ENCODE data around the gene NTHL1. TPM values are rescaled to one million over a fixed set of nuclear protein-coding genes. Genes with fewer than 3 reads are reported as not detected.

Gene NTHL1
- total and polyA plus RNA-seq, 2 of the 8 experiments (the other 6 are each of a cell fraction or from before 2014, with no cell fraction given), result 70.9 to 150 TPM

GRCh38 chr16:2003231-2003826 lies 44.3 kb downstream of the NTHL1 start:
- no peak overlapping the region; the same call in 1 of the 2 replicates for H3K27ac ChIP-seq (ENCODE audit: low read depth, low read length)
- no peaks in the 10 kb centered on the region for H3K27me3 ChIP-seq (replicated peaks in 1 of 4; ENCODE audit: control insufficient read depth in 3 of 4, extremely low read depth in 1 of 4, insufficient read depth in 3 of 4, low read length in 3 of 4)
- peaks cover 29 to 64% of the 10 kb centered on the region in 2 experiments for H4K20me1 ChIP-seq (replicated peaks in 1 of 2; ENCODE audit: control insufficient read depth in 1 of 2, insufficient read depth in 2 of 2, low read length in 2 of 2)
- WGBS, 2 experiments (ENCODE audit: extremely low coverage in 1 of 2, insufficient coverage in 1 of 2, insufficient read length in 1 of 2, insufficient replicate concordance in 2 of 2, low coverage in 1 of 2, low lambda C conversion rate in 2 of 2, missing lambda C conversion rate in 1 of 2), result 76% methylated on average over 8 of the region's 8 CpGs; no CpG with 5 or more reads in 1 of the 2 experiments
- H3K4me3 ChIP-seq (ENCODE audit: extremely low read depth in 1 of 4, insufficient read depth in 2 of 4, low read depth in 3 of 4, low read length in 4 of 4), result no peak overlapping the region
- H4K5ac ChIP-seq (ENCODE audit: insufficient read length, low read depth, low read length), result no peak overlapping the region
- H2BK20ac ChIP-seq (ENCODE audit: low read length), result no peak overlapping the region
- TF ChIP-seq RXRA (IDR thresholded peaks at IDR 0.05; ENCODE audit: insufficient read depth, low read depth, low read length), result no peak
- no peak for TF ChIP-seq ATF2 (IDR thresholded peaks at IDR 0.05; ENCODE audit: low read length)
- TF ChIP-seq POU5F1 (IDR thresholded peaks at IDR 0.05; ENCODE audit: low read depth, low read length), result no peak
- FAIRE-seq, result no peak
- H3K36me3 ChIP-seq (ENCODE audit: control insufficient read depth in 2 of 4, insufficient read depth in 4 of 4, low read length in 3 of 4), result peaks cover 21 to 45% (median 35%) of the 10 kb centered on the region in 4 experiments
- H2AFZ ChIP-seq (ENCODE audit: low read length), result no peak overlapping the region
- no peak overlapping the region for H2BK15ac ChIP-seq (ENCODE audit: low read length)
- H4K8ac ChIP-seq (ENCODE audit: extremely low read depth, insufficient read depth, low read length), result no peak overlapping the region
- no peak overlapping the region; a peak in 1 of 4 replicates for H3K4me2 ChIP-seq (ENCODE audit: insufficient read depth in 1 of 2, low read depth in 2 of 2, low read length in 2 of 2)
- ChIA-PET POLR2A (ENCODE audit: partially characterized antibody) (interaction anchor here (0.6 to 4.7 kb wide), 15 partner anchors 10 to 151 kb away, joined by 3 to 37 read pairs (median 4); partner anchors contain the start of genes GFER, NPW, RNF151 and RPS2), CTCF (ENCODE audit: partially characterized antibody) (interaction anchor here (0.6 to 4.3 kb wide), 33 partner anchors 10 to 530 kb away, joined by 3 to 55 read pairs (median 5); partner anchors contain the start of genes NOXO1, NPW, NTHL1 and SYNGR3)
- no peak overlapping the region for H2BK5ac ChIP-seq (ENCODE audit: low read depth, low read length)
- H3K18ac ChIP-seq (ENCODE audit: extremely low read depth, low read length), result no peak overlapping the region
- H3K23ac ChIP-seq (ENCODE audit: insufficient read length), result no peak overlapping the region
- no peak overlapping the region for H3K14ac ChIP-seq (ENCODE audit: insufficient read length)
- no peak overlapping the region for H3K9ac ChIP-seq (replicated peaks in 1 of 4; ENCODE audit: extremely low read depth in 1 of 4, low read depth in 3 of 4, low read length in 3 of 4)
- no peak overlapping the region for H3K4ac ChIP-seq (replicated peaks; ENCODE audit: insufficient read length, low read depth, low read length)
- H2BK12ac ChIP-seq (ENCODE audit: low read depth, low read length), result no peak overlapping the region
- no peaks in the 10 kb centered on the region for H3K23me2 ChIP-seq (ENCODE audit: low read depth, low read length)
- H3K56ac ChIP-seq (replicated peaks; ENCODE audit: insufficient read length, low read depth, low read length), result no peak overlapping the region
- no peak overlapping the region for H2BK120ac ChIP-seq (replicated peaks; ENCODE audit: low read depth, low read length)
- H3K9me3 ChIP-seq (ENCODE audit: insufficient read depth in 2 of 2, low read depth in 1 of 2, low read length in 1 of 2), result no peaks in the 10 kb centered on the region
- no peak for DNase-seq (ENCODE audit: low read depth in 1 of 2, low spot score in 2 of 2)
- H3K79me1 ChIP-seq (ENCODE audit: low read depth, low read length), result peaks cover 6% of the 10 kb centered on the region; the same call in 1 of the 2 replicates
- H3K79me2 ChIP-seq (ENCODE audit: control insufficient read depth in 1 of 2, insufficient read depth in 2 of 2, low read length in 2 of 2), result peaks cover 14 to 41% of the 10 kb centered on the region in 2 experiments; a peak in 3 of 4 replicates
- peaks cover 0 to 28% (median 14%) of the 10 kb centered on the region in 4 experiments; a peak in 5 of 7 replicates for H3K4me1 ChIP-seq (replicated peaks in 1 of 4; ENCODE audit: control insufficient read depth in 3 of 4, insufficient read depth in 4 of 4, low read length in 3 of 4)
- no peak overlapping the region for H4K91ac ChIP-seq (replicated peaks; ENCODE audit: insufficient read length, low read length)
- H2AK5ac ChIP-seq (ENCODE audit: low read depth, low read length), result no peak overlapping the region

All from H1 (cell line).